T-helper 1 cell treated with Interleukin-12 subunit alpha and Interleukin-12 subunit beta and Interleukin-4 antibody, amounts not matched to agents 30 μg/mL and 1 μg/mL, for 36 hours (primary cell): ENCODE results near the gene WNT3A.

Experiments
- H3K27ac Mint-ChIP-seq: one replicate; pipeline ENCODE4 v1.8.0; 2021; ENCODE audit warnings: mild to moderate bottlenecking, mixed read lengths
- H3K27me3 Mint-ChIP-seq: one replicate; pipeline ENCODE4 v1.8.0; 2021; ENCODE audit warnings: low read depth, mixed read lengths
- H3K36me3 Mint-ChIP-seq: one replicate; pipeline ENCODE4 v1.8.0; 2021; ENCODE audit warnings: low read depth, mixed read lengths
- H3K4me1 Mint-ChIP-seq: one replicate; pipeline ENCODE4 v1.8.0; 2021; ENCODE audit warnings: low read depth, mixed read lengths
- H3K4me3 Mint-ChIP-seq: one replicate; pipeline ENCODE4 v1.8.0; 2021; ENCODE audit warnings: mild to moderate bottlenecking, moderate library complexity, mixed read lengths
- H3K9me3 Mint-ChIP-seq: one replicate; pipeline ENCODE4 v1.8.0; 2021; ENCODE audit warnings: mixed read lengths

WNT3A gene

GRCh38 chr1:228029281-228029680, 22.5 kb downstream of the WNT3A start:
- peaks cover 19% of the 10 kb centered on the region for H3K27me3 Mint-ChIP-seq

GRCh38 chr1:228030451-228031201, 23.8 kb downstream of the WNT3A start:
- H3K36me3 Mint-ChIP-seq, result no peaks in the 10 kb centered on the region
- peaks cover 15% of the 10 kb centered on the region for H3K27me3 Mint-ChIP-seq
- no peak overlapping the region for H3K27ac Mint-ChIP-seq
- peaks cover 2% of the 10 kb centered on the region for H3K9me3 Mint-ChIP-seq
- H3K4me1 Mint-ChIP-seq, result no peaks in the 10 kb centered on the region
- H3K4me3 Mint-ChIP-seq, result no peak overlapping the region

More at GRCh38 chr1:228029281-228029680, 22.5 kb downstream of the WNT3A start:
- no peak overlapping the region for H3K4me3 Mint-ChIP-seq
- H3K9me3 Mint-ChIP-seq, result peaks cover 2% of the 10 kb centered on the region
- no peaks in the 10 kb centered on the region for H3K36me3 Mint-ChIP-seq
- no peak overlapping the region for H3K27ac Mint-ChIP-seq
- H3K4me1 Mint-ChIP-seq, result no peaks in the 10 kb centered on the region

- Mint-ChIP-seq H3K36me3 (no peaks in the 10 kb centered on the region), H3K9me3 (peaks cover 2% of the 10 kb centered on the region), H3K4me1 (no peaks in the 10 kb centered on the region), H3K27ac (no peak overlapping the region), H3K4me3 (no peak overlapping the region), H3K27me3 (peaks cover 16% of the 10 kb centered on the region)
These were observed 24.6 kb downstream of the WNT3A start for GRCh38 chr1:228031276-228031995.

GRCh38 chr1:228032041-228032440, 25.2 kb downstream of the WNT3A start:
- Mint-ChIP-seq H3K36me3 (no peaks in the 10 kb centered on the region), H3K27ac (no peak overlapping the region), H3K27me3 (peaks cover 16% of the 10 kb centered on the region), H3K4me1 (no peaks in the 10 kb centered on the region), H3K9me3 (peaks cover 2% of the 10 kb centered on the region), H3K4me3 (no peak overlapping the region)

GRCh38 chr1:228033376-228033775, 26.6 kb downstream of the WNT3A start:
- no peaks in the 10 kb centered on the region for H3K4me1 Mint-ChIP-seq
- peaks cover 7% of the 10 kb centered on the region for H3K27me3 Mint-ChIP-seq
- H3K9me3 Mint-ChIP-seq, result peaks cover 2% of the 10 kb centered on the region
- H3K36me3 Mint-ChIP-seq, result no peaks in the 10 kb centered on the region
- H3K27ac Mint-ChIP-seq, result no peak overlapping the region
- H3K4me3 Mint-ChIP-seq, result no peak overlapping the region

GRCh38 chr1:228034954-228035837, 28.4 kb downstream of the WNT3A start:
- no peak overlapping the region for H3K4me3 Mint-ChIP-seq
- H3K9me3 Mint-ChIP-seq, result peaks cover 2% of the 10 kb centered on the region
- H3K4me1 Mint-ChIP-seq, result no peaks in the 10 kb centered on the region
- peaks cover 14% of the 10 kb centered on the region for H3K27me3 Mint-ChIP-seq
- H3K27ac Mint-ChIP-seq, result no peak overlapping the region
- no peaks in the 10 kb centered on the region for H3K36me3 Mint-ChIP-seq

- no peak overlapping the region for H3K4me3 Mint-ChIP-seq
- peaks cover 2% of the 10 kb centered on the region for H3K9me3 Mint-ChIP-seq
- no peaks in the 10 kb centered on the region for H3K36me3 Mint-ChIP-seq
- no peaks in the 10 kb centered on the region for H3K4me1 Mint-ChIP-seq
- no peak overlapping the region for H3K27ac Mint-ChIP-seq
- H3K27me3 Mint-ChIP-seq, result peaks cover 16% of the 10 kb centered on the region
These were observed 29.0 kb downstream of the WNT3A start for GRCh38 chr1:228035844-228036243.

- H3K27me3 Mint-ChIP-seq, result peaks cover 16% of the 10 kb centered on the region
- H3K27ac Mint-ChIP-seq, result no peak overlapping the region
- no peaks in the 10 kb centered on the region for H3K4me1 Mint-ChIP-seq
- H3K9me3 Mint-ChIP-seq, result peaks cover 2% of the 10 kb centered on the region
- H3K4me3 Mint-ChIP-seq, result no peak overlapping the region
- no peaks in the 10 kb centered on the region for H3K36me3 Mint-ChIP-seq
These were observed 30.0 kb downstream of the WNT3A start for GRCh38 chr1:228036701-228037231.

GRCh38 chr1:228037401-228038386, 30.9 kb downstream of the WNT3A start:
- Mint-ChIP-seq H3K4me1 (no peaks in the 10 kb centered on the region), H3K27ac (no peak overlapping the region), H3K4me3 (no peak overlapping the region), H3K27me3 (peaks cover 16% of the 10 kb centered on the region), H3K9me3 (peaks cover 2% of the 10 kb centered on the region), H3K36me3 (no peaks in the 10 kb centered on the region)

- Mint-ChIP-seq H3K27me3 (peaks cover 16% of the 10 kb centered on the region), H3K4me1 (no peaks in the 10 kb centered on the region), H3K9me3 (peaks cover under 1% of the 10 kb centered on the region), H3K36me3 (no peaks in the 10 kb centered on the region), H3K4me3 (no peak overlapping the region), H3K27ac (no peak overlapping the region)
These were observed 31.7 kb downstream of the WNT3A start for GRCh38 chr1:228038387-228039005.

- Mint-ChIP-seq H3K9me3 (no peaks in the 10 kb centered on the region), H3K27ac (no peak overlapping the region), H3K27me3 (peaks cover 15% of the 10 kb centered on the region), H3K4me3 (no peak overlapping the region), H3K36me3 (no peaks in the 10 kb centered on the region), H3K4me1 (no peaks in the 10 kb centered on the region)
These were observed 32.5 kb downstream of the WNT3A start for GRCh38 chr1:228039006-228039903.

GRCh38 chr1:228039986-228040385, 33.2 kb downstream of the WNT3A start:
- Mint-ChIP-seq H3K27ac (no peak overlapping the region), H3K36me3 (no peaks in the 10 kb centered on the region), H3K9me3 (no peaks in the 10 kb centered on the region), H3K27me3 (peaks cover 12% of the 10 kb centered on the region), H3K4me1 (no peaks in the 10 kb centered on the region), H3K4me3 (no peak overlapping the region)
